C1 segment of cervical spinal cord (tissue), 14 donors: Measurements from ENCODE around the gene ZDHHC22.

ENCODE experiments used
- DNase-seq, 14 donors: peaks; one replicate each; lab custom pipeline; 2025; lab: John Stamatoyannopoulos, UW

The ZDHHC22 gene

GRCh38 chr14:77128414-77128891 is 13.1 kb downstream of the ZDHHC22 start:
- no peak for DNase-seq

- no peak for DNase-seq
These were observed 15.1 kb downstream of the ZDHHC22 start for GRCh38 chr14:77126461-77126990.

- DNase-seq, result no peak
These were observed 15.7 kb downstream of the ZDHHC22 start for GRCh38 chr14:77125823-77126325.

- no peak for DNase-seq
These were observed 16.2 kb downstream of the ZDHHC22 start for GRCh38 chr14:77125281-77125801.

- peak in 11 of 14 donors; percentile 37 to 87 (median 65) for DNase-seq
These were observed 17.0 kb downstream of the ZDHHC22 start for GRCh38 chr14:77124345-77125280.

GRCh38 chr14:77123381-77124325 is 17.9 kb downstream of the ZDHHC22 start:
- peak in 8 of 14 donors; percentile 20 to 73 (median 37) for DNase-seq

GRCh38 chr14:77122526-77123125 is 19.0 kb downstream of the ZDHHC22 start:
- no peak for DNase-seq

- peak in 10 of 14 donors; percentile 24 to 91 (median 55) for DNase-seq
These were observed 20.5 kb downstream of the ZDHHC22 start for GRCh38 chr14:77120771-77121743.

GRCh38 chr14:77119851-77120250 is 21.7 kb downstream of the ZDHHC22 start:
- no peak for DNase-seq

- peak in 1 of 14 donors; percentile 98 for DNase-seq
These were observed 25.3 kb downstream of the ZDHHC22 start for GRCh38 chr14:77116172-77116817.

GRCh38 chr14:77114609-77115008 is 27.0 kb downstream of the ZDHHC22 start:
- no peak for DNase-seq

- DNase-seq, result no peak
These were observed 27.9 kb downstream of the ZDHHC22 start for GRCh38 chr14:77113644-77114043.

GRCh38 chr14:77111021-77111420 is 30.6 kb downstream of the ZDHHC22 start:
- DNase-seq, result peak in 6 of 14 donors; percentile 5 to 51 (median 30)

- DNase-seq, result no peak
These were observed 31.3 kb downstream of the ZDHHC22 start for GRCh38 chr14:77110286-77110685.

GRCh38 chr14:77109656-77110055 is 31.9 kb downstream of the ZDHHC22 start:
- peak in 2 of 14 donors; percentile 31 to 94 for DNase-seq

- DNase-seq, result no peak
These were observed 32.8 kb downstream of the ZDHHC22 start for GRCh38 chr14:77108753-77109152.

- DNase-seq, result peak in 1 of 14 donors; percentile 40
These were observed 34.4 kb downstream of the ZDHHC22 start for GRCh38 chr14:77107228-77107627.

GRCh38 chr14:77106666-77107065 is 34.9 kb downstream of the ZDHHC22 start:
- peak in 1 of 14 donors; percentile 88 for DNase-seq
